HG02610 (cell line): Measurements from ENCODE around the gene IL1B.
A peak's percentile ranks its signal among the peaks of the same experiment; 100 is the strongest.

Experiments used
- ATAC-seq: cut with Tn5 transposase; IDR thresholded peaks from one replicate; pipeline ENCODE4 v1.9.1; 2021; ENCODE audit warnings: mild to moderate bottlenecking, moderate library complexity; ENCODE audit not compliant: unreplicated experiment

IL1B gene

GRCh38 chr2:112811276-112811831 is 25.2 kb downstream of the IL1B start:
- ATAC-seq = no peak

GRCh38 chr2:112809112-112809511 is 27.5 kb downstream of the IL1B start:
- no peak for ATAC-seq

GRCh38 chr2:112807233-112807807 is 29.3 kb downstream of the IL1B start:
- no peak for ATAC-seq

GRCh38 chr2:112805542-112805941 is 31.0 kb downstream of the IL1B start:
- no peak for ATAC-seq

- ATAC-seq = peak; percentile 54
Observed at GRCh38 chr2:112803691-112804521, 32.7 kb downstream of the IL1B start.

GRCh38 chr2:112800881-112801583 is 35.5 kb downstream of the IL1B start:
- no peak for ATAC-seq

GRCh38 chr2:112798979-112799975 is 37.3 kb downstream of the IL1B start:
- no peak for ATAC-seq

GRCh38 chr2:112796486-112796885 is 40.1 kb downstream of the IL1B start:
- ATAC-seq = no peak

GRCh38 chr2:112795774-112796173 is 40.8 kb downstream of the IL1B start:
- ATAC-seq = no peak

GRCh38 chr2:112794841-112795240 is 41.7 kb downstream of the IL1B start:
- ATAC-seq = no peak

- no peak for ATAC-seq
Observed at GRCh38 chr2:112794131-112794733, 42.3 kb downstream of the IL1B start.

- ATAC-seq = no peak
Observed at GRCh38 chr2:112793449-112793978, 43.1 kb downstream of the IL1B start.

- ATAC-seq = no peak
Observed at GRCh38 chr2:112792419-112792818, 44.2 kb downstream of the IL1B start.

GRCh38 chr2:112791693-112792230 is 44.8 kb downstream of the IL1B start:
- ATAC-seq = no peak

- ATAC-seq = no peak
Observed at GRCh38 chr2:112791019-112791418, 45.6 kb downstream of the IL1B start.

GRCh38 chr2:112790305-112790704 is 46.3 kb downstream of the IL1B start:
- no peak for ATAC-seq

- no peak for ATAC-seq
Observed at GRCh38 chr2:112789186-112789585, 47.4 kb downstream of the IL1B start.

GRCh38 chr2:112788653-112789052 is 47.9 kb downstream of the IL1B start:
- ATAC-seq = no peak

GRCh38 chr2:112787729-112788393 is 48.7 kb downstream of the IL1B start:
- no peak for ATAC-seq
